ENCODE results near the gene PPIA. TPM values are rescaled to one million over a fixed set of nuclear protein-coding genes. Genes with fewer than 3 reads are reported as not detected.

PPIA gene
- total RNA-seq, 4 donors from 2014 or later = 474 to 1,393 (median 544) TPM

GRCh38 chr7:44852590-44852989, 56.1 kb downstream of the PPIA start:
- intact Hi-C loops (cut with DNase I; ENCODE audit: low total_unique reads) = no loop called here
- Histone ChIP-seq H3K4me1 (no peaks in the 10 kb centered on the region), H3K9me3 (no peaks in the 10 kb centered on the region), H3K4me3 (no peak overlapping the region), H3K27ac (no peak overlapping the region), H3K36me3 (no peaks in the 10 kb centered on the region), H3K27me3 (no peaks in the 10 kb centered on the region)
- no peak for DNase-seq
- no peak for TF ChIP-seq POLR2A (IDR thresholded peaks at IDR 0.05)
- no peak for TF ChIP-seq CTCF (IDR thresholded peaks at IDR 0.05)

Other genes with a start within 250 kb of the PPIA start
- gene DDX56, start 222.8 kb upstream of the PPIA start, total RNA-seq = 10 to 100 TPM; 35.9 to 75.8 (median 45.2) TPM
- 100 to 1,000 TPM in 1 of 4 donors, 10 to 100 TPM in 3; 37.9 to 403 (median 85.8) TPM for gene TMED4, start 214.4 kb upstream of the PPIA start, total RNA-seq
- gene OGDH, start 190.1 kb upstream of the PPIA start, total RNA-seq = 10 to 100 TPM; 38.2 to 97.6 (median 78.6) TPM
- 10 to 100 TPM in 2 of 4 donors, 1 to 10 TPM in 2; 2.8 to 97.0 (median 12.2) TPM for gene ZMIZ2, start 47.8 kb upstream of the PPIA start, total RNA-seq
- gene H2AZ2, start 51.4 kb downstream of the PPIA start, total RNA-seq = 100 to 1,000 TPM in 3 of 4 donors, 10 to 100 TPM in 1; 77.9 to 270 (median 212) TPM
- gene PURB, start 88.8 kb downstream of the PPIA start, total RNA-seq = 10 to 100 TPM; 13.8 to 63.0 (median 24.5) TPM
- 1 to 10 TPM in 3 of 4 donors, under 1 TPM in 1; 0.59 to 3.1 (median 1.2) TPM for gene MYO1G, start 182.3 kb downstream of the PPIA start, total RNA-seq
- gene CCM2, start 203.5 kb downstream of the PPIA start, total RNA-seq = 10 to 100 TPM in 3 of 4 donors, 1 to 10 TPM in 1; 7.6 to 70.2 (median 33.6) TPM

Data from uterus (tissue), 4 donors.